LoVo (cell line): ENCODE results near the gene CCDC88C.

Source experiments
- DNase-seq: peaks from one replicate; pipeline ENCODE4 v3.0.0-alpha.2; 2016; ENCODE audit warnings: low spot score

CCDC88C gene

GRCh38 chr14:91291786-91292405, 125.7 kb downstream of the CCDC88C start:
- no peak for DNase-seq

- DNase-seq = no peak
Measured at GRCh38 chr14:91290986-91291385, 126.6 kb downstream of the CCDC88C start.

DNA sequence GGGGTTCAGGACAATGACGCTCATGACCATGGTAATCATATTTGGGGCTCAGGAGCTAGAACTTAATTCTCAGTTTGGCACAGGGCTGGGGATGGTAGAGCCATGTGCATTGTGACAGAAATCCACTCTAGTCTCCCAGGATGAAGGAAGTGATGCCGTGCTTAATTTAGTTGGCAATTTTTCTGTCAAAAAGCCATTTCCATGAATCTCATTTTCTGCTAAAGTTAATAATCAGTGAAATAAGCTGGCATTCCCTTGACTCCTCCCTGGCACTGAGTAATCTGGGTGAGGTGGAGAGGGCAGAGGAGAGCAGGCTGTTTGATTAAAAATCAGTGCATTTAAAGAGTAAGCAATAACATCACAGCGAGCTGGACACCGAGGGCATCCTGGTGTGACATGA, 128.2 kb downstream of the CCDC88C start:
- DNase-seq = no peak

GRCh38 chr14:91288876-91289275, 128.7 kb downstream of the CCDC88C start:
- DNase-seq = no peak

DNA sequence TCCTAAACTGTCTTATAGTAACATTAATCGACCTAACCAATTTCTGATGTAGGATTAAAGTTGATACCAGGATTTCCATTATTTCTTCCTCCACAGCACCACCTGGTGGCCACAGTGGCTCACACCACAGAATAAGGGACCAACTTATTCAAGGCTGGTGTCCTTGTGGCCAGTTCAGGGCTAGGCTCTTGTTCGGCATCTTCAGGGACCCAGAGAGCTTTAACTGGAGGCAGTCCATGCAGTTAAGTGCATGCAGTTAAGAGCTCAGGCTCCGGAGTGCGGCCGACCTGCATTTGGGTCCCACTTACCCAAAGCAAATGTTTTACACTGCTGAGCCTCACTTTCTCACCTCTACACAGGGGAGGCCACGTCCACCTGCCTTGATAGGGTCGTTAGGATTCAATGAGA, 131.1 kb downstream of the CCDC88C start:
- DNase-seq = peak; percentile 61

DNA sequence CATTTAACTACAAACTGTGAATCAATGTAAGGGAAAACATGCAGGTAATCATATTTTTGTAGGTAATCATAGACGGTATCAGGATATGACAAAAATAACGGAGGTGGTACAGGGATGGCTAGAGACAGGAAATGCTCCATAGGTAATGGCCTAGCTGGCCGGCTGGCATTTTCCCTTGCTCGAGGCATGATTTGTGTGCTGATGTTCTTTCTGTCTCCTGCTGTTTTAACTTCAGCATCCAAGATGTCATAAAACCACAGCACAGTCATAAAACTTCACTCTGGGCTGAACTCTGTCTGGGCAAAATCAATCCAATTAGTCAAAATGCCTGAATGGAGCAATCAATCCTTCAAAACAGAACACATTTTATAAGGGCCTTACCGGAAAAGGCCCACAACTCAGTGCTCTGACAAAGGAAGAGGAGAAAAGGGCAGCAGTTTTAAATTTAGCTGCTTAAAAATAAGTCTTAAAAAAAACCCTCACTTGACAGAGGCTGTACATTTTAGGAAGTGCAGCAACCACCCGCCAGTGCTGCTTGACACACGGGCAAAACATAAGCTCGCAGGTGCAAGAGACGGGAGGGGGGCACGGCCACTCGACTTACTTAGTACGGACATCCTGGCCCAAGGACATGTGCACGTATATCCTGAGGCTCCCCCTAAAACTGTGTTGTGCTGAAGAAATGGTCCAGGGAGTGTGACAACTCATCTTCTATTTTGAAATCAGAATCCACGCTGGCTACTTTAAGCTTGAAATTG, 132.7 kb downstream of the CCDC88C start:
- DNase-seq = no peak

- no peak for DNase-seq
Measured at GRCh38 chr14:91284146-91284790, 133.4 kb downstream of the CCDC88C start.

- no peak for DNase-seq
Measured at GRCh38 chr14:91283666-91284065, 134.0 kb downstream of the CCDC88C start.

DNA sequence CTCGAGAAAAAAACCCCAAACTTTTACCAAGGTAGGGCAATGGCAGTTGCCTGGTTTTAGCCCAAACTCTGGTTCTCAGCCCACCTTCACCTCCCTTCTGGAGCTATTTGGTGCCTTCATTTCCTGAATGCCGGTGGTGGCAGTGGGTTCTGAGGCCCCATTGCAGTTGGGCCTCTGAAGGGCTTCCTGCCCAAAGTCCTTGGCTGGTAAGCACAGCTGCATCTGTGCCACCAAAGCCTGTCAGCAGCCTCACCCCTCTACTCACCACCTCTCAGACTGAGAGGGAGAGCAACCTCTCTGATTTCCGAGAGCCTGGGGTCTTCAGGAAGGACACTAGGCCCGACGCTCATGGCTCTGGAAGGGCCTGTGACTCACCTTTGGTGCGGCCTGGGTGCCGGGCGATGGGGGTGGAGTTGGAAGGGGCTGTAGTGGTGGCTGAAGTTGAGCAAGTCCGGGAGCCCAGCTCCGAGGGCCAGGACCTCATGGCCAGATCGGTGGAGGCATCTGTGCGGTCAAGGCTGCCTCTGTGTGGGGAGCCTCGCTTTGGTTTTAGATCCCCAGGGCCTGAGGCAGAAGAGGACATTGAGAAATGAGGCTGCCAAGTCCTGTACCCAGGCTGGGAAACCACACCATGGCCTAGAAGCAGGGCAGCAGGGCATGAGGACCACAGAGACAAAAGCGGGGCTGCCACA, 134.5 kb downstream of the CCDC88C start:
- no peak for DNase-seq

DNA sequence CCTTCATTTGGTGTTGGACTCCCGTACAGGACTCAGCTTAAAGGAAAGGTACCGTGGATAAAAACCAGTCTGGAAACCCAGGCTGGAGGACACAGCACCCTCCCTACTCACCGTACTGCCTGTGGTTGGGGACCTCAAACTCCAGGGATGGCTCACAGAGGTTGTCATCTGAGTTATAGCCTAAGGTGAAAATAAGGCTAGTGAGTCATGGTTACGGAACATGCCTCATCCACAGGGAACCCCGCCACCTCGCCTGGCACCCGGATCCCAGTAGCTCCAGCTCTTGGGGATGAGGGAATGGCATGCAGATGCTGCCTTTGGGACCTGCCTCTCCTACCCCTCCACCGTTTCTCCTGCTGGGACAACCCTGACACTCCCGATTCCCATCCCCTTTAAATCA, 136.3 kb downstream of the CCDC88C start:
- DNase-seq = no peak

GRCh38 chr14:91280129-91280528, 137.5 kb downstream of the CCDC88C start:
- no peak for DNase-seq

DNA sequence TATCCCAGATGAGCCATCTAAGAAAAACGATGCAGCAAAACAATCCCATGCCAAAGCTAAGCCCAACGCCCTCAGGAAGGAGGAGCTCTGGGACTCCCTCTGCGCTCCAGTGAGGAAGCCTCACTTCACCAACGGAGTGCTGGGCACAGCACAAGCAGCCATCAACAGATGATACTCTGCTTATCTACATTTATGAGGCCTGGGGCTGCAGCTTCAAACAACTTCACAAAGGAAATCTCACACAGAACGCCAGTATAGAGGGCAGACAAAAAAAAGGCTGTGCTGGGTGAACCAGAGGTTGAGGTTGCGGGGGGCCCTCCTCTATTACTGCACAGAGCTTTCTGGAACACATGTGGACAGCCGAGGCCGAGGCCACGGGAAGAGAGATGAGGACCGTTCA, 138.3 kb downstream of the CCDC88C start:
- DNase-seq = no peak

DNA sequence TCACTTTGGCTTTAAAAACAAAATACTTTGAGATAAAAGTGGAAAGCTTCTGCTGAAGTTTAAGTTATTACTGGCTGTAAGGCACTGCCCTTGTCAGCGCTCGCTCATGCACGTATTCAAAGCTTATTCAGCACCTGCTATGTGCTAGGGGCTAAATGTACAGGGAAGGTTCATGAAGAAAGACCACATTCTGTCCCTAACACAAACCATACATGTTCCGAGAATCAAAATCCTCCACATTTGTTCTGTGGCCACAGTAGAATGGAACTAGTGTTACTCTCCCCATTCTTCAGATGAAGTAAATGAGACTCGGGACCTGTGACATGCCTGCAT, 139.3 kb downstream of the CCDC88C start:
- no peak for DNase-seq

DNA sequence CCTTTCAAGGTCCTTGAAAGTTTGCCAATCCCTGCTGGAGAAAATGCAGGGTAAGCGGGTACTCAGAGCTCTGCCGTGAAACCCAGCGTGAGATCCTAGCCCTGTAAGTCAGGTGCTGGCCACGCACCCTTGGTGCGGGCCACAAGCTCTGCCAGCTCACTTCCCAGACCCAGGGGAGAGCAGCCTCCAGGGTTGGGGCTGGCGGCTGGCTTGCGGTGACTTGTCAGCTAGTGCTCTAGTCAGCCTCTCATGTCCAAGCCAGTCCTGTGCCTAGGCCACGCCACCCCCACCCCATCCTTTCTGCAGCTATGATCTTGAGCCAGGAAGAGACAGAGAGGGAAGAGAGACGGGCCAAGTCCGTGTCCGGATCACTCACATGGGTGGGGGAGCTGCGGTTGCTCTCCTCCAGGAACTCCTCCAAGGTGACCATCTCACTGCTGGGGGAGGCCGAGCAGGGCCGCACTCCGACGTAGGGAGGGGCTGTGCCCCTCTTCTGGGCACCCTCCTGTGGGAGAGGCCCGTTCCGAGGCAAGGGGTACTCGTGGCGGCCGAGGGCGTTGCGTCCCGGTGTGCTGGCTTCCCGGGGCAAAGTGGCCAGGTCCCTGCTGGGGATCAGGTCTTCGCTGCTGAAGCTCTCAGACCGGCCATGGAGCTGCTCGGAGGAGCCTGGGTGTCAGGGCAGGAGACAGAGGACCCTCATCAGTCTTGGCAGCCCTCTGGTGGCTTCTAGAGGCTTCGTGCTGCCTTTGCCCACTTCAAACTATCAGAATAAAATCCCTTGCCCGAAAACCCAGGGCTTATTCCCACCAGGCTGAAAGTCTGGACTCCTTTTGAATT, 139.9 kb downstream of the CCDC88C start:
- DNase-seq = no peak

DNA sequence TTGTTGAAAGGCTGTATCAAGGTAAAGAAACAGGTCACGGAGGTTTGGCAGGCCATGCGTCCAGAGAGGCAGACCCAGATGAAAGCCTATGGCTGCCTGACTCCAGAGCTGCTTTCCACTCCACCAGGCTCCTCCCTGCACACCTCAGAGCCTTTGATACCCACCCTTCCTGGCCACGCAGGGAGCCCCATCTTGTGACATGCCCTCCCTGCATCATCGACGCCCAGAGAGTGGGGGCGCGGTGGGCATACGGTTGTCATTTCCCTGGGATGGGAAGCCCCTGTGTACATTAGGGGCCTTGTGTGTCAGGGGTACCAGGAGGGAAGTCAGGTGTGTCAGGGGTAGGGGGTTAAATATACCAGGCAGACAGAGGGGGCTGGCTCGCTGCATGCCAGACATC, 142.8 kb downstream of the CCDC88C start:
- DNase-seq = no peak

GRCh38 chr14:91273885-91274273, 143.7 kb downstream of the CCDC88C start:
- no peak for DNase-seq

DNA sequence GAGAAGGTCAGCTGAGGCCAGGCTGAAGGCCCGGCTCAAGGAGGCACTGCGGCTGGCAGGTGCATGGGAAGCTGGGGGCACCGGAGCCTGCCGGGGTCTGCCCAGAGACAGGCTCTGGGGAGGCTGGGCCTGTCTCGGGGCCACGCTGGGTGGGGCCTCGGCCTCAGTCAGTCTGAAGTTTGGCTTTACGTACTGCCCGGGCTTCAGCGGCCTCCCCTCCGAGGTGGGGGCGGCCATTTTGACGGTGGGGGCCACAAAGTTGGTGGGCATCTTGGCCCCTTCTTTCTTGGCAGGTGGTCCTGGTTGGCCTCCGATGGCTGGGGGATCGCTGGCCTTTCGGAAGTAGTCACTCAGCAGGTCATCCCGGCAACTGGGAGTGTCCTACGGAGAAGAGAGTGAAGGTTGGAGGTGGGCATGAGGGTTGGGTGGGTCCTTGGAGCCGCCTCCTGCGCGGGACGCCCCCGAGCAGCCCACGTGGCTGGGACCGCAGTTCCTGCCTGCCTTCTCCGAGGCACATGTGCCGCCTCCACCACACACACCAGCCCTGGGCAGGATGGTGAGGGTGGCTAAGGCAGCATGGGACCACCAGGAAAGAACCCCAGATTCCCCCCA, 144.2 kb downstream of the CCDC88C start:
- no peak for DNase-seq

DNA sequence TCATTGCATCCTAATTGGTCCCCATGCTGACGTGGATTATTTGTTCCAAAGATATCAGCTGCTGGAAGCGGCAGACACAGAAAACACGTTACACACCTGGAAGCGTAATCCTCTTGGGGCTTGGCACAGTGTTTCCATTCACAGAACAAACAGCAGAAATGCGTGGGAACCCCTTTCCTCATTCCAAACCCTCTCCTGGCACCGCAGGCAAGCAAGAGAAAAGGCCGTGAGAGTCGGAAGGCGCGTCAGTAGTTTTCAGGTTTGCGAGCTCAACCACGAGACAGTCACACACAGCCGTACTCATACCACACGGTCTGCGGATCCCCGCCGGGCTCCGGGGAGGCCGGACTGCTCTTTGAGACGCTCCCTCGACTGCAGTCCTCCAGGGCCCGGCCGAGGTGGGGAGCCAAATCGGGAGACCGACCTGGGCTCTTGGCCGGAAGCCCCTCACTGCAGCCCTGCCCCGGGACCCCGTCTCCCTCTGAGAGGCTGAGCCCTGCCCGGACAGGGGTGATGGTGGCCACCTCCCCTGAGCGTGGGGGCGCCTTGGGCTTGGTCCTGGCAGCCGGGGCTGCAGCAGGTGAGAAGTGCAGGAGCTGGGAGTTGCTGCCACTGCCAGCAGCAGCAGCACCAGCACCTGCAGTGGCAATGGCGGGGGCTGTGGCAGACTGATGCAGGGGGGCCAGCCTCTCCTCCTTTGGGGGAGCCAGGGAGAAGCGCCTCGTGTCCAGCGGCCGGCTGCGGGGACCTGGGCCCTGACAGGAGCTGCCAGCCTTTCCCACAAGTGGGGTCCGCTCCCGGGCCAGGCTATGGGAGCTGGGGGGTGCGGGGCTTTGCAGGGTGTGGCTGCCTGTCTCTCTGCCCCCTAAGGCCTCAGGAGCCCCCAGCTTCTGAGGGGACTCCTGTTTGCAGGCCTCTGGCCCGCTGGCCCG, 145.0 kb downstream of the CCDC88C start:
- no peak for DNase-seq

GRCh38 chr14:91271639-91272038, 146.0 kb downstream of the CCDC88C start:
- no peak for DNase-seq

GRCh38 chr14:91270619-91271018, 147.0 kb downstream of the CCDC88C start:
- DNase-seq = no peak
